Neural progenitor cell (in vitro differentiated cells): Measurements from ENCODE around the gene POU2AF2.

Experiments used
- CTCF ChIP-seq: fragments of 200-600 bp; sonication (generic); IDR thresholded peaks from 2 replicates; pipeline ENCODE4 v1.5.1; 2017; ENCODE audit warnings: antibody characterized with exemption, mild to moderate bottlenecking
- EZH2phosphoT487 ChIP-seq: fragments of 200-600 bp; sonication (generic); IDR thresholded peaks from 2 replicates; pipeline ENCODE4 v1.6.1; 2017; ENCODE audit warnings: antibody characterized with exemption

- TF ChIP-seq CTCF (no peak), EZH2phosphoT487 (no peak)
Measured at GRCh38 chr11:111269146-111269868, 23.8 kb downstream of the POU2AF2 start.
